H1 (cell line): Measurements from ENCODE around the gene FAM81A. TPM values are rescaled to one million over a fixed set of nuclear protein-coding genes. Genes with fewer than 3 reads are reported as not detected.

ENCODE experiments used
- CTCF ChIA-PET: fragments of 300-600 bp; sonication (Branson Sonifier 250); formaldehyde crosslinking; loops from one replicate; lab custom pipeline; 2021; ENCODE audit not compliant: partially characterized antibody; lab: Charles Lee
- POLR2A ChIA-PET: fragments of 300-600 bp; sonication (Branson Sonifier 250); formaldehyde crosslinking; loops from one replicate; lab custom pipeline; 2021; ENCODE audit warnings: inconsistent platforms; ENCODE audit not compliant: partially characterized antibody; lab: Charles Lee
- DNase-seq, 2 experiments: peaks; one replicate each; pipeline versions ENCODE4 v3.0.0 to v3.0.0-alpha.2; 2010 to 2022; ENCODE audit warnings: low spot score in 2 of 2, low read depth in 1 of 2, mixed read lengths in 1 of 2
- FAIRE-seq: peaks from 2 replicates; lab custom pipeline; 2011; peaks lifted over from hg19 to GRCh38; lab: Jason Lieb, UNC
- H2AFZ ChIP-seq: 2 replicates; pipeline ENCODE4 v1.8.1; 2012; ENCODE audit warnings: low read length, inconsistent platforms
- H2AK5ac ChIP-seq: 2 replicates; pipeline ENCODE4 v1.6.1; 2013; ENCODE audit warnings: low read depth, low read length
- H2BK120ac ChIP-seq: replicated peaks from 2 replicates; pipeline ENCODE3; 2013; ENCODE audit warnings: low read depth, low read length, inconsistent platforms
- H2BK12ac ChIP-seq: 2 replicates; pipeline ENCODE4 v1.6.1; 2013; ENCODE audit warnings: low read depth, low read length
- H2BK15ac ChIP-seq: 2 replicates; pipeline ENCODE4 v1.6.1; 2013; ENCODE audit warnings: low read length
- H2BK20ac ChIP-seq: 2 replicates; pipeline ENCODE4 v1.6.1; 2013; ENCODE audit warnings: low read length
- H2BK5ac ChIP-seq: 2 replicates; pipeline ENCODE4 v1.6.1; 2013; ENCODE audit warnings: low read depth, low read length
- H3K14ac ChIP-seq: 2 replicates; pipeline ENCODE4 v1.6.1; 2013; ENCODE audit warnings: inconsistent platforms; ENCODE audit not compliant: insufficient read length
- H3K18ac ChIP-seq: 2 replicates; pipeline ENCODE4 v1.6.1; 2013; ENCODE audit warnings: low read length; ENCODE audit errors: extremely low read depth
- H3K23ac ChIP-seq: 2 replicates; pipeline ENCODE4 v1.6.1; 2013; ENCODE audit warnings: inconsistent platforms; ENCODE audit not compliant: insufficient read length
- H3K23me2 ChIP-seq: 2 replicates; pipeline ENCODE4 v1.6.1; 2013; ENCODE audit warnings: low read depth, low read length
- H3K27ac ChIP-seq: 2 replicates; pipeline ENCODE4 v1.6.1; 2011; ENCODE audit warnings: low read depth, low read length, inconsistent platforms
- H3K27me3 ChIP-seq, 4 experiments: replicated peaks in 1 of 4; 1 replicate in 1 of 4; 2 replicates in 3 of 4; pipeline versions ENCODE4 v1.6.1 to v1.8.1; 2011 to 2013; ENCODE audit warnings: low read length in 3 of 4, mild to moderate bottlenecking in 3 of 4, inconsistent platforms in 2 of 4, mixed read lengths in 2 of 4, moderate library complexity in 1 of 4; ENCODE audit not compliant: control insufficient read depth in 3 of 4, insufficient read depth in 3 of 4; ENCODE audit errors: extremely low read depth in 1 of 4
- H3K36me3 ChIP-seq, 4 experiments: 2 replicates each; pipeline versions ENCODE4 v1.6.1 to v1.8.1; 2011 to 2013; ENCODE audit warnings: mild to moderate bottlenecking in 4 of 4, low read length in 3 of 4, moderate library complexity in 2 of 4, control low read depth in 1 of 4, inconsistent platforms in 1 of 4; ENCODE audit not compliant: insufficient read depth in 4 of 4, control insufficient read depth in 2 of 4
- H3K4ac ChIP-seq: replicated peaks from 2 replicates; pipeline ENCODE3; 2013; ENCODE audit warnings: low read length, low read depth, mixed read lengths, inconsistent platforms; ENCODE audit not compliant: insufficient read length
- H3K4me1 ChIP-seq, 4 experiments: replicated peaks in 1 of 4; 1 replicate in 1 of 4; 2 replicates in 3 of 4; pipeline versions ENCODE4 v1.6.1 to v1.8.1; 2011 to 2013; ENCODE audit warnings: low read length in 3 of 4, inconsistent platforms in 2 of 4, mixed read lengths in 1 of 4; ENCODE audit not compliant: insufficient read depth in 4 of 4, control insufficient read depth in 3 of 4
- H3K4me2 ChIP-seq, 2 experiments: 2 replicates each; pipeline versions ENCODE4 v1.6.1 to v1.8.1; 2011 to 2013; ENCODE audit warnings: low read depth in 2 of 2, low read length in 2 of 2, control low read depth in 1 of 2, inconsistent platforms in 1 of 2, mild to moderate bottlenecking in 1 of 2; ENCODE audit not compliant: insufficient read depth in 1 of 2
- H3K4me3 ChIP-seq, 4 experiments: fragments of 200-600, 300-600 bp in 1 of 4; sonication (generic), shearing (Covaris generic), sonication (Bioruptor Twin) in 1 of 4; 2 replicates each; pipeline versions ENCODE4 v1.5.1 to v1.8.1; 2011 to 2016; ENCODE audit warnings: low read length in 4 of 4, low read depth in 3 of 4, control low read depth in 2 of 4, inconsistent platforms in 2 of 4, mild to moderate bottlenecking in 2 of 4, mixed read lengths in 1 of 4, moderate library complexity in 1 of 4; ENCODE audit not compliant: insufficient read depth in 2 of 4; ENCODE audit errors: extremely low read depth in 1 of 4
- H3K56ac ChIP-seq: replicated peaks from 2 replicates; pipeline ENCODE3; 2013; ENCODE audit warnings: low read depth, mild to moderate bottlenecking, mixed read lengths, low read length, inconsistent platforms; ENCODE audit not compliant: insufficient read length
- H3K79me1 ChIP-seq: 2 replicates; pipeline ENCODE4 v1.6.1; 2013; ENCODE audit warnings: low read depth, low read length, control low read depth
- H3K79me2 ChIP-seq, 2 experiments: 2 replicates each; pipeline versions ENCODE4 v1.6.1 to v1.8.1; 2012 to 2013; ENCODE audit warnings: low read length in 2 of 2, mild to moderate bottlenecking in 2 of 2, inconsistent platforms in 1 of 2; ENCODE audit not compliant: insufficient read depth in 2 of 2, control insufficient read depth in 1 of 2
- H3K9ac ChIP-seq, 4 experiments: replicated peaks in 1 of 4; 1 replicate in 1 of 4; 2 replicates in 3 of 4; pipeline versions ENCODE4 v1.6.1 to v1.8.1; 2011 to 2013; ENCODE audit warnings: low read depth in 3 of 4, low read length in 3 of 4, control low read depth in 2 of 4, mild to moderate bottlenecking in 2 of 4, moderate library complexity in 2 of 4, inconsistent platforms in 1 of 4; ENCODE audit errors: extremely low read depth in 1 of 4
- H3K9me3 ChIP-seq, 2 experiments: 2 replicates each; pipeline versions ENCODE4 v1.6.1 to v1.8.1; 2012 to 2013; ENCODE audit warnings: mild to moderate bottlenecking in 2 of 2, moderate library complexity in 2 of 2, control low read depth in 1 of 2, inconsistent platforms in 1 of 2, low read depth in 1 of 2, low read length in 1 of 2, mixed read lengths in 1 of 2; ENCODE audit not compliant: insufficient read depth in 2 of 2
- H4K20me1 ChIP-seq, 2 experiments: replicated peaks in 1 of 2; 2 replicates each; pipeline versions ENCODE3 to v1.8.1; 2011 to 2013; ENCODE audit warnings: inconsistent platforms in 2 of 2, low read length in 2 of 2, mild to moderate bottlenecking in 1 of 2; ENCODE audit not compliant: insufficient read depth in 2 of 2, control insufficient read depth in 1 of 2
- H4K5ac ChIP-seq: 2 replicates; pipeline ENCODE4 v1.6.1; 2013; ENCODE audit warnings: low read length, low read depth, mixed read lengths, inconsistent platforms; ENCODE audit not compliant: insufficient read length
- H4K8ac ChIP-seq: 2 replicates; pipeline ENCODE4 v1.8.0; 2013; ENCODE audit warnings: mild to moderate bottlenecking, moderate library complexity, low read length, inconsistent platforms; ENCODE audit not compliant: insufficient read depth; ENCODE audit errors: extremely low read depth
- H4K91ac ChIP-seq: replicated peaks from 2 replicates; pipeline ENCODE3; 2013; ENCODE audit warnings: low read length, mixed read lengths, inconsistent platforms; ENCODE audit not compliant: insufficient read length
- ATF2 ChIP-seq: IDR thresholded peaks from 2 replicates; pipeline ENCODE4 v1.6.1; 2012; ENCODE audit warnings: low read length, inconsistent platforms
- CHD2 ChIP-seq: IDR thresholded peaks from 2 replicates; pipeline ENCODE4 v1.6.1; 2012; ENCODE audit warnings: low read length, improper control_type of control experiment
- NANOG ChIP-seq: IDR thresholded peaks from 2 replicates; pipeline ENCODE4 v1.6.1; 2011; ENCODE audit warnings: low read length, low read depth, mild to moderate bottlenecking, inconsistent platforms; ENCODE audit not compliant: insufficient read depth, poor library complexity, severe bottlenecking
- WGBS, 2 experiments: shearing (Covaris generic) in 1 of 2; methylation state at CpG; one replicate each; pipeline versions ENCODE4 v1.1.6 to v1.1.7; 2013 to 2015; ENCODE audit warnings: low lambda C conversion rate in 2 of 2, mixed read lengths in 2 of 2, inconsistent platforms in 1 of 2, low coverage in 1 of 2, missing lambda C conversion rate in 1 of 2; ENCODE audit not compliant: insufficient replicate concordance in 2 of 2, insufficient coverage in 1 of 2, insufficient read length in 1 of 2; ENCODE audit errors: extremely low coverage in 1 of 2, missing lambda C conversion rate in 1 of 2; 5-methylcytosine and 5-hydroxymethylcytosine counted together
- polyA plus RNA-seq, 7 experiments: library from polyadenylated mRNA; depleted of rRNA in 3 of 7; stranded (reverse) in 5 of 7; unstranded in 2 of 7; fragments of >200 nt in 5 of 7; fragments of 200-250 nt in 2 of 7; gene quantifications; 1 replicate in 5 of 7; 2 replicates in 1 of 7; 4 replicates in 1 of 7; pipeline versions ENCODE4 v1.2.1 to v1.2.3, GENCODE V29; 2011 to 2013; ENCODE audit warnings: missing spikeins in 2 of 7, mixed read lengths in 2 of 7
- total RNA-seq: library from RNA; stranded (reverse); fragmentation: NEBNext Ultra II Directional; extraction: Animal tissue kit (Norgen Biotek cat#: 25700); gene quantifications from 2 replicates; pipeline ENCODE4 v1.2.1, GENCODE V29; 2021

The FAM81A gene
- total and polyA plus RNA-seq, 2 of the 8 experiments (the other 6 are each of a cell fraction or from before 2014, with no cell fraction given) = 0.56 to 3.0 TPM

GRCh38 chr15:59456114-59456513 lies 18.1 kb downstream of the FAM81A start:
- Histone ChIP-seq H4K5ac (no peak overlapping the region), H3K4me3 (no peak overlapping the region), H2BK5ac (no peak overlapping the region), H2AK5ac (no peak overlapping the region), H3K14ac (no peak overlapping the region), H3K4me1 (no peaks in the 10 kb centered on the region; a peak in 1 of 7 replicates), H3K9ac (no peak overlapping the region), H3K9me3 (no peaks in the 10 kb centered on the region), H2BK15ac (no peak overlapping the region)
- DNase-seq (no peak), FAIRE-seq (no peak)
- CTCF ChIA-PET = interaction anchor here (1.0 to 1.6 kb wide), 3 partner anchors 11 to 209 kb away, joined by 3 to 4 read pairs (median 4); no protein-coding TSS in a partner anchor
- WGBS, 2 experiments = 91% methylated on average over 8 of the region's 8 CpGs; no CpG with 5 or more reads in 1 of the 2 experiments
- no peak for TF ChIP-seq CHD2
- TF ChIP-seq ATF2 = no peak
- TF ChIP-seq NANOG = no peak
- TF ChIP-seq, all 59 proteins: peak for 0
- no peak overlapping the region for H3K27ac ChIP-seq
- H3K79me1 ChIP-seq = no peaks in the 10 kb centered on the region
- H2BK20ac ChIP-seq = no peak overlapping the region
- H3K23me2 ChIP-seq = no peaks in the 10 kb centered on the region; the same call in 1 of the 2 replicates
- H3K79me2 ChIP-seq = no peaks in the 10 kb centered on the region
- H3K36me3 ChIP-seq = no peaks in the 10 kb centered on the region
- H4K91ac ChIP-seq = no peak overlapping the region
- no peak overlapping the region for H2BK120ac ChIP-seq
- no peak overlapping the region for H4K8ac ChIP-seq
- H2BK12ac ChIP-seq = no peak overlapping the region
- no peaks in the 10 kb centered on the region for H3K27me3 ChIP-seq
- H3K4me2 ChIP-seq = no peak overlapping the region; a peak in 1 of 4 replicates
- no peak overlapping the region for H3K56ac ChIP-seq
- 0 out of 2 replicates have a peak overlapping the region, but pooled peaks have one; percentile 17 for H2AFZ ChIP-seq
- no peak overlapping the region for H3K4ac ChIP-seq
- no peaks in the 10 kb centered on the region for H4K20me1 ChIP-seq
- POLR2A ChIA-PET = no interaction called here
- no peak overlapping the region for H3K23ac ChIP-seq
- H3K18ac ChIP-seq = no peak overlapping the region
